Stomach smooth muscle (tissue), 2 donors: ENCODE results near the gene ENGASE.

Source experiments
- H3K27ac ChIP-seq: one replicate; pipeline ENCODE4 v1.7.0; 2013; ENCODE audit warnings: mild to moderate bottlenecking, low read length, inconsistent platforms
- H3K27me3 ChIP-seq, 2 donors: one replicate each; pipeline ENCODE4 v1.7.0; 2013; ENCODE audit warnings: low read length in 2 of 2; ENCODE audit not compliant: insufficient read depth in 2 of 2, control insufficient read depth in 1 of 2
- H3K36me3 ChIP-seq, 2 donors: one replicate each; pipeline ENCODE4 v1.7.0; 2013; ENCODE audit warnings: low read length in 2 of 2; ENCODE audit not compliant: control insufficient read depth in 2 of 2, insufficient read depth in 2 of 2
- H3K4me1 ChIP-seq: one replicate; pipeline ENCODE4 v1.7.0; 2013; ENCODE audit warnings: low read length; ENCODE audit not compliant: control insufficient read depth, insufficient read depth
- H3K4me3 ChIP-seq, 2 donors: one replicate each; pipeline ENCODE4 v1.7.0; 2013; ENCODE audit warnings: low read length in 2 of 2
- H3K9ac ChIP-seq, 2 donors: one replicate each; pipeline ENCODE4 v1.7.0; 2013; ENCODE audit warnings: low read length in 2 of 2, mild to moderate bottlenecking in 1 of 2
- H3K9me3 ChIP-seq, 2 donors: one replicate each; pipeline ENCODE4 v1.7.0; 2013; ENCODE audit warnings: low read length in 2 of 2; ENCODE audit not compliant: control insufficient read depth in 2 of 2
- donor health status: healthy.
- donor health status: Pancreatic carcinoma.

Gene ENGASE

DNA sequence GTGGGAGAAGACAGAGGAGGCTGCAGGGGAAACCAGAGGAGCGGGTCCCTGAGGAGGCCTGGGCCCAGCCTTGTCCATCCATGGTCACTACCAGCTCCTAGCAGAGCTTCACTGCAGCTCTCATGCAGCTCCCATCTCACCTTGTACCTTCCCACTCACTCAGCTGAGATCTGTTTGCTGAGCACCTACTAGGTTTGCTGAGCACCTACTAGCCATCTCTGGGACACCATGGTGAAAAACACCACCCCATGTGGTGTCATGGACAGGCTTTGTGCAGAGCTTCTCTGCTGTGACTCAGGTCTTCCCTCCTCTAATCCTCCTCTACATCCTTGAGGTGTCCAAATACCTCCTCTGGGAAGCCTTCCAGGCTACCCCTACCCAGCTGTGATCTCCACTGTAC lies 58.6 kb downstream of the ENGASE start:
- Histone ChIP-seq H3K9me3 (peaks cover 0 to 7% of the 10 kb centered on the region in 2 donors), H3K9ac (no peak overlapping the region), H3K27ac (no peak overlapping the region), H3K4me1 (peaks cover 6% of the 10 kb centered on the region), H3K27me3 (peaks cover 12 to 35% of the 10 kb centered on the region in 2 donors), H3K4me3 (no peak overlapping the region), H3K36me3 (no peaks in the 10 kb centered on the region)

DNA sequence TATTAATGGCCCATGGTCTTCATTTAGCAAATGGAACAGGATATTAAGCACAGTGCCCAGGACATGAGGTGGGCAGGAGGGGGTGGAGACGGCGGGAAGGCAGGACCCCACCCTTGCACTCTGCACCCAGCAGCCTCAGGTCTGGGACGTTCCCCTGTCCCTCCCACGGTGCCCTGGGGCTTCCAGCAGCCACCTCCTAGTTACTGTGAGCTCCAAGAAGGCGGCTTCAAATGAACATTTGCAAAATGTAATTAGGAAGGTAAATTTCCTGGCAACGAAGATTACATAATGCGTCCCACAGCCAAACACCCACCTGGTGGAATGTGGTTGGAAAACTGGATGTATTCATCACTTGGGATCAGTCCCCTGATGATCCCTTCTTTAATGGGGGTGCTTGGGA lies 59.4 kb downstream of the ENGASE start:
- peaks cover 0 to 7% of the 10 kb centered on the region in 2 donors for H3K9me3 ChIP-seq
- H3K4me1 ChIP-seq = peaks cover 7% of the 10 kb centered on the region
- peaks cover 12 to 38% of the 10 kb centered on the region in 2 donors for H3K27me3 ChIP-seq
- H3K27ac ChIP-seq = no peak overlapping the region
- no peak overlapping the region for H3K9ac ChIP-seq
- no peaks in the 10 kb centered on the region for H3K36me3 ChIP-seq
- no peak overlapping the region for H3K4me3 ChIP-seq

DNA sequence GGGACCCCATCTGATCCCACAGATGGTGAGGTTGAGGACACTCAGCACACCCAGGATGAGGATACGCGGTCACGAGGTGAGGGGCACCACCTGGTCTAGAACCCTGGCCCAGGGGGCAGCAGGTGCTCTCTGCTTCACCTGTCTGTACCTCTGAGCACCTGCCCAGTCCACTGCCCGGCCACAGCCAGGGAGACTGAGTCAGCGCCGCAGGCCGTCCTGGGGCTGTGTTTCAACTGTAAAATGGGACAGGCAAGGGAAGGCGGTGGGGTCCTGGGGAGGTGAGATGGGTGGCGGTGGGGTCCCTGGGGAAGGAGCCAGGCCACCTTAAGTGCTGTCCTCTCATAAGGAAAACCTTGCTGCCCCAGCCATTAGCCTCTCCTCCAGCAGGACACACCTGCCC lies 60.4 kb downstream of the ENGASE start:
- H3K4me3 ChIP-seq = no peak overlapping the region
- H3K9me3 ChIP-seq = no peaks in the 10 kb centered on the region
- peaks cover 12 to 38% of the 10 kb centered on the region in 2 donors for H3K27me3 ChIP-seq
- H3K36me3 ChIP-seq = no peaks in the 10 kb centered on the region
- H3K9ac ChIP-seq = no peak overlapping the region
- H3K4me1 ChIP-seq = peaks cover 7% of the 10 kb centered on the region
- H3K27ac ChIP-seq = no peak overlapping the region

DNA sequence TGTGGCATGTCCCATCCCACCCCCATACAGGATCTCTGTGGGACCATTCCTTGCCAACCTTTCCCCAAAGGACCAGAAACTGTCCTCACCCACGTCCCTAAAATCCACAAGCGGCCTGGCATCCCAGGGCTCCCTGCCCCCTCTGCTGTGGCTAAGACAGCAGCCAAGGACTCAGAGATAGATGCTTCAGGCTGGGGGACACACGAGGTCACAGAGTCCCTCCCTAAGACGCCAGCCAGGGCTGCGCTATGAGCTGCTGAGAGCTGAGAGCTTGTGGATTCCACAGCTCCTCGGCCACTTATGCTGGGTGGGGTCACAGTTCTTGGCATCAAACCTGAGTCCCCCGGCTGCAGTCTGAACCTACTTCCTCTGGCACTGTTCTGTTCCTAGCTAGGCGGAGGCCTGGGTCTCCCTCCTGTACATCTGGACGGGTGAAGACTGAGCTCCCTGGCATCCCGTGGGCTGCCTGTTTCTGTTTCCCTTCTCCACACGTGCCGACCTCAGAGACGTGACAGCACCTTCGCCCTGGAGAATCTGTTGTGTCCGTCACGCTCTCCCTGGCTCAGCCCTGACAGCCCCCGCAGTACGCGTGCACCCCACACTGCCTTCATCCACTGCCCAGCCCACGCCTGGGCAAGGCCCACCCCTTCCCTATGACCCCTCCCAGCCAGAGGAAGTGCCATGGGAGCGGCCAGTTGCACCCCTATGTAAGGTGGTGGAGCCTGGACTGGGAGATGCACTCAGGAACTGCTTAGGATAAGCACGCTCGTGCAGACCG lies 61.2 kb downstream of the ENGASE start:
- peaks cover 12 to 39% of the 10 kb centered on the region in 2 donors for H3K27me3 ChIP-seq
- H3K9ac ChIP-seq = no peak overlapping the region
- no peak overlapping the region for H3K27ac ChIP-seq
- no peaks in the 10 kb centered on the region for H3K9me3 ChIP-seq
- H3K4me1 ChIP-seq = peaks cover 7% of the 10 kb centered on the region
- H3K4me3 ChIP-seq = no peak overlapping the region
- no peaks in the 10 kb centered on the region for H3K36me3 ChIP-seq
